ENCODE results near the gene SMARCB1. TPM values are rescaled to one million over a fixed set of nuclear protein-coding genes. Genes with fewer than 3 reads are reported as not detected.

The SMARCB1 gene
- total and polyA plus RNA-seq, 2 donors (not counting 3 experiments of a cell fraction or from before 2014, with no cell fraction given) = 113 to 148 TPM

DNA sequence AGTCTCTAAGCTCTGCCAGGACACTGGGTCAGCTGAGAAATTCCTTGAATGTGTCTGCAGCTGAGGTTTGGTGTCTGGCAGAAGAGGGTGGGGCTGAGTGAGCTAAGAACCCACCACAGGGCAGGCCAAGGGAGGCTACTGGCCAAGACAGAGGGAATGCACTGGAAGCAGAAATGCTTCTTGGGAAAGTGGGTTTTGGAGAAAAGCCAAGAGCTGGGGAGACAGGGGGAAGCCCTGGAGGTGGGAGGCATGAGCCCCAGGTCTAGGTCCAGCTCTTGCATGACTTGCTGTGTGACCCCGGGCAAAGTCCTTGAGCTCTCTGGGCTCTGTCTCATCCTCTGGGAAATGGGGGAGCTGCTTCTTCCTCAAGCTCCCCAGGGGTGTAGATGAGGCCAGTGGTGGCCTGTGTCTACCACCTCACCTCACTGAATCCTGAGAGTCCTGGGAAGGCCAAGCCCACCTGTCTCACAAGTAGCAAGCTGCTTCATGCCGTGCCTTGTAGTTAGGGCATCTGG, 11.8 kb upstream of the SMARCB1 start:
- Histone ChIP-seq H3K27ac (ENCODE audit: insufficient read depth, low read depth, low read length) (no peak overlapping the region), H3K79me2 (ENCODE audit: control insufficient read depth, insufficient read depth, low read length) (no peaks in the 10 kb centered on the region), H3K9ac (replicated peaks; ENCODE audit: extremely low read depth, insufficient read depth, low read length) (no peak overlapping the region), H4K20me1 (replicated peaks; ENCODE audit: control insufficient read depth, extremely low read depth, insufficient read depth, low read length) (no peaks in the 10 kb centered on the region), H3K4me3 (replicated peaks in 1 of 3; ENCODE audit: insufficient read depth in 1 of 3, low read depth in 1 of 3, low read length in 3 of 3) (no peak overlapping the region), H3K36me3 (ENCODE audit: control insufficient read depth in 2 of 2, extremely low read depth in 1 of 2, insufficient read depth in 2 of 2, low read length in 2 of 2) (no peaks in the 10 kb centered on the region), H3K9me3 (replicated peaks; ENCODE audit: control insufficient read depth, insufficient read depth, low read length) (no peaks in the 10 kb centered on the region), H2AFZ (ENCODE audit: low read depth, low read length) (no peak overlapping the region), H3K27me3 (ENCODE audit: control insufficient read depth in 2 of 2, insufficient read depth in 2 of 2, low read length in 2 of 2) (no peaks in the 10 kb centered on the region), H3K4me2 (ENCODE audit: insufficient read depth, low read length) (no peak overlapping the region), H3K9me1 (replicated peaks; ENCODE audit: control insufficient read depth, extremely low read depth, insufficient read depth, low read length) (no peaks in the 10 kb centered on the region), H3K4me1 (ENCODE audit: control insufficient read depth, extremely low read depth, insufficient read depth, low read length) (peaks cover 9% of the 10 kb centered on the region)
- intact Hi-C loops (cut with micrococcal nuclease) = no loop called here
- TF ChIP-seq GATA2 (IDR thresholded peaks at IDR 0.05; ENCODE audit: insufficient read depth, insufficient read length, low read depth, low read length) = no peak
- no peak for TF ChIP-seq MYC (IDR thresholded peaks at IDR 0.05; ENCODE audit: low read depth, low read length)
- no peak for TF ChIP-seq MAX (IDR thresholded peaks at IDR 0.05; ENCODE audit: insufficient read depth, insufficient read length)
- no peak for TF ChIP-seq JUN (IDR thresholded peaks at IDR 0.05; ENCODE audit: borderline replicate concordance, insufficient read depth, insufficient read length, low read depth)
- TF ChIP-seq EZH2 (IDR thresholded peaks at IDR 0.05; ENCODE audit: borderline replicate concordance, low read depth, low read length, severe bottlenecking) = no peak
- no peak for TF ChIP-seq FOS (IDR thresholded peaks at IDR 0.05; ENCODE audit: borderline replicate concordance, insufficient read depth, low read length)
- no peak for TF ChIP-seq POLR2AphosphoS5 (IDR thresholded peaks at IDR 0.05; ENCODE audit: insufficient read depth, low read depth, low read length)
- TF ChIP-seq POLR2A (IDR thresholded peaks at IDR 0.05; ENCODE audit: low read depth, low read length) = no peak
- TF ChIP-seq, protein P1, sequence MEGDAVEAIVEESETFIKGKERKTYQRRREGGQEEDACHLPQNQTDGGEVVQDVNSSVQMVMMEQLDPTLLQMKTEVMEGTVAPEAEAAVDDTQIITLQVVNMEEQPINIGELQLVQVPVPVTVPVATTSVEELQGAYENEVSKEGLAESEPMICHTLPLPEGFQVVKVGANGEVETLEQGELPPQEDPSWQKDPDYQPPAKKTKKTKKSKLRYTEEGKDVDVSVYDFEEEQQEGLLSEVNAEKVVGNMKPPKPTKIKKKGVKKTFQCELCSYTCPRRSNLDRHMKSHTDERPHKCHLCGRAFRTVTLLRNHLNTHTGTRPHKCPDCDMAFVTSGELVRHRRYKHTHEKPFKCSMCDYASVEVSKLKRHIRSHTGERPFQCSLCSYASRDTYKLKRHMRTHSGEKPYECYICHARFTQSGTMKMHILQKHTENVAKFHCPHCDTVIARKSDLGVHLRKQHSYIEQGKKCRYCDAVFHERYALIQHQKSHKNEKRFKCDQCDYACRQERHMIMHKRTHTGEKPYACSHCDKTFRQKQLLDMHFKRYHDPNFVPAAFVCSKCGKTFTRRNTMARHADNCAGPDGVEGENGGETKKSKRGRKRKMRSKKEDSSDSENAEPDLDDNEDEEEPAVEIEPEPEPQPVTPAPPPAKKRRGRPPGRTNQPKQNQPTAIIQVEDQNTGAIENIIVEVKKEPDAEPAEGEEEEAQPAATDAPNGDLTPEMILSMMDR (IDR thresholded peaks at IDR 0.05; ENCODE audit: extremely low read depth in 1 of 2, insufficient read depth in 1 of 2, low read depth in 1 of 2, low read length in 2 of 2) = no peak
- POLR2A ChIA-PET = no interaction called here
- DNase-seq (ENCODE audit: low read depth, low spot score) (no peak), FAIRE-seq (no peak)
- BruUV-seq (replicated peaks) = no TSS peak
- CTCF ChIA-PET = interaction anchor here (1.0 to 3.3 kb wide), 5 partner anchors 8 to 82 kb away, joined by 3 to 27 read pairs (median 5); partner anchors contain the start of genes SLC2A11 and SMARCB1
- dilution Hi-C loops (cut with MboI; ENCODE audit: extremely low pct_ligation_motif_present, low sequenced_read_pairs) = no loop called here

Data from endothelial cell of umbilical vein (primary cell).